ENCODE results near the gene PLCB4.

GRCh38 chr20:9409352-9409751 is 340.5 kb downstream of the PLCB4 start:
- TF ChIP-seq POLR2AphosphoS5 (IDR thresholded peaks at IDR 0.05; ENCODE audit: low read depth, low read length) = no peak
- no peak for TF ChIP-seq POLR2A (IDR thresholded peaks at IDR 0.05; ENCODE audit: low read depth, low read length)
- no peak for TF ChIP-seq TAF1 (IDR thresholded peaks at IDR 0.05; ENCODE audit: borderline replicate concordance, low read depth, low read length)
